ENCODE data around the gene UMPS.

DNA sequence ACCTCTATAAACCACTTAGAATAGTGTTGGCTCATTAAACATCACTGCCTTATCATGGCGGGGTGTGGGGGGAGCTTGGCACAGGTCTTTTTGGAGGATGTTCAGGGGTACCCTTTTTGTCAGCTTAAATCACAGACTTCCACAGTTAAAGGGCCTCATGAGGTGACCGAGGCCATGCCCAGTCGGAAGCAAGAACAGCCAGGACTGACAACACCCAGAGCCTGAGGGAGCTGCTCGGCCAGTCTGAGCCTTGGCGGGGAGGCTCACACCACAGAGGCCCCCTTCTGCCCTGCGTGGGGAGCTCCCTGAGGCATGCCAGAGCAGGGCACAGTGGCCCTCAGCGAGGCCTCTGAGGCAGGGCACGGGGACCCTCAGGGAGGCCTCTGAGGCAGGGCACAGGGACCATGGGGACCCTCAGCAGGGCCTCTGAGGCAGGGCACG lies 49.5 kb downstream of the UMPS start:
- TF ChIP-seq, protein P1, sequence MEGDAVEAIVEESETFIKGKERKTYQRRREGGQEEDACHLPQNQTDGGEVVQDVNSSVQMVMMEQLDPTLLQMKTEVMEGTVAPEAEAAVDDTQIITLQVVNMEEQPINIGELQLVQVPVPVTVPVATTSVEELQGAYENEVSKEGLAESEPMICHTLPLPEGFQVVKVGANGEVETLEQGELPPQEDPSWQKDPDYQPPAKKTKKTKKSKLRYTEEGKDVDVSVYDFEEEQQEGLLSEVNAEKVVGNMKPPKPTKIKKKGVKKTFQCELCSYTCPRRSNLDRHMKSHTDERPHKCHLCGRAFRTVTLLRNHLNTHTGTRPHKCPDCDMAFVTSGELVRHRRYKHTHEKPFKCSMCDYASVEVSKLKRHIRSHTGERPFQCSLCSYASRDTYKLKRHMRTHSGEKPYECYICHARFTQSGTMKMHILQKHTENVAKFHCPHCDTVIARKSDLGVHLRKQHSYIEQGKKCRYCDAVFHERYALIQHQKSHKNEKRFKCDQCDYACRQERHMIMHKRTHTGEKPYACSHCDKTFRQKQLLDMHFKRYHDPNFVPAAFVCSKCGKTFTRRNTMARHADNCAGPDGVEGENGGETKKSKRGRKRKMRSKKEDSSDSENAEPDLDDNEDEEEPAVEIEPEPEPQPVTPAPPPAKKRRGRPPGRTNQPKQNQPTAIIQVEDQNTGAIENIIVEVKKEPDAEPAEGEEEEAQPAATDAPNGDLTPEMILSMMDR (IDR thresholded peaks at IDR 0.05): no peak
- TF ChIP-seq POLR2A (IDR thresholded peaks at IDR 0.05; ENCODE audit: low read length) (no peak), RFX5 (IDR thresholded peaks at IDR 0.05) (no peak), SMC3 (IDR thresholded peaks at IDR 0.05) (no peak), MYC (IDR thresholded peaks at IDR 0.05; ENCODE audit: borderline replicate concordance, low read length) (no peak), RAD21 (conservative IDR thresholded peaks at IDR 0.05 in 1 of 2, IDR thresholded peaks at IDR 0.05 in 1 of 2) (no peak), NR3C1 (IDR thresholded peaks at IDR 0.05) (no peak), BHLHE40 (IDR thresholded peaks at IDR 0.05; ENCODE audit: low read depth, low read length) (no peak)
- TF ChIP-seq, protein P2, sequence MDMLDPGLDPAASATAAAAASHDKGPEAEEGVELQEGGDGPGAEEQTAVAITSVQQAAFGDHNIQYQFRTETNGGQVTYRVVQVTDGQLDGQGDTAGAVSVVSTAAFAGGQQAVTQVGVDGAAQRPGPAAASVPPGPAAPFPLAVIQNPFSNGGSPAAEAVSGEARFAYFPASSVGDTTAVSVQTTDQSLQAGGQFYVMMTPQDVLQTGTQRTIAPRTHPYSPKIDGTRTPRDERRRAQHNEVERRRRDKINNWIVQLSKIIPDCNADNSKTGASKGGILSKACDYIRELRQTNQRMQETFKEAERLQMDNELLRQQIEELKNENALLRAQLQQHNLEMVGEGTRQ (IDR thresholded peaks at IDR 0.05): no peak
- TF ChIP-seq, protein P3, sequence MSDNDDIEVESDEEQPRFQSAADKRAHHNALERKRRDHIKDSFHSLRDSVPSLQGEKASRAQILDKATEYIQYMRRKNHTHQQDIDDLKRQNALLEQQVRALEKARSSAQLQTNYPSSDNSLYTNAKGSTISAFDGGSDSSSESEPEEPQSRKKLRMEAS (IDR thresholded peaks at IDR 0.05): no peak
